GM21447 (cell line): ENCODE data around the gene EXOC1.
"Not testable (repeated sequence)": the region's sequence is repeated elsewhere in the genome, so short reads cannot be mapped to it uniquely, and the experiment has no call there.

Experiments
- ATAC-seq: cut with Tn5 transposase; IDR thresholded peaks from one replicate; pipeline ENCODE4 v1.9.1; 2021; ENCODE audit not compliant: unreplicated experiment

EXOC1 gene

GRCh38 chr4:55906323-55906722, 52.9 kb downstream of the EXOC1 start:
- no peak for ATAC-seq

- ATAC-seq: no peak
Measured at GRCh38 chr4:55906989-55907388, 53.5 kb downstream of the EXOC1 start.

GRCh38 chr4:55907469-55907868, 54.0 kb downstream of the EXOC1 start:
- no peak for ATAC-seq

GRCh38 chr4:55910140-55910539, 56.7 kb downstream of the EXOC1 start:
- ATAC-seq: no peak

GRCh38 chr4:55912249-55912648, 58.8 kb downstream of the EXOC1 start:
- ATAC-seq: no peak

- ATAC-seq: no peak
Measured at GRCh38 chr4:55920571-55920970, 67.1 kb downstream of the EXOC1 start.

- ATAC-seq: no peak
Measured at GRCh38 chr4:55921093-55921492, 67.6 kb downstream of the EXOC1 start.

GRCh38 chr4:55925241-55925640, 71.8 kb downstream of the EXOC1 start:
- no peak for ATAC-seq

- peak; percentile 63 for ATAC-seq
Measured at GRCh38 chr4:55926610-55927009, 73.2 kb downstream of the EXOC1 start.

GRCh38 chr4:55927803-55928437, 74.5 kb downstream of the EXOC1 start:
- ATAC-seq: no peak

GRCh38 chr4:55928846-55929245, 75.4 kb downstream of the EXOC1 start:
- no peak for ATAC-seq

- no peak for ATAC-seq
Measured at GRCh38 chr4:55931043-55931442, 77.6 kb downstream of the EXOC1 start.

GRCh38 chr4:55931833-55932232, 78.4 kb downstream of the EXOC1 start:
- ATAC-seq: no peak

- ATAC-seq: no peak
Measured at GRCh38 chr4:55932511-55932910, 79.1 kb downstream of the EXOC1 start.

- ATAC-seq: no peak
Measured at GRCh38 chr4:55933611-55934010, 80.2 kb downstream of the EXOC1 start.

- ATAC-seq: not testable (repeated sequence)
Measured at GRCh38 chr4:55935907-55936306, 82.5 kb downstream of the EXOC1 start.

- no peak for ATAC-seq
Measured at GRCh38 chr4:55938481-55938880, 85.0 kb downstream of the EXOC1 start.

- no peak for ATAC-seq
Measured at GRCh38 chr4:55939421-55939820, 86.0 kb downstream of the EXOC1 start.

- ATAC-seq: no peak
Measured at GRCh38 chr4:55941881-55942396, 88.5 kb downstream of the EXOC1 start.

- peak; percentile 34 for ATAC-seq
Measured at GRCh38 chr4:55947254-55947882, 93.9 kb downstream of the EXOC1 start.

GRCh38 chr4:55947912-55948725, 94.7 kb downstream of the EXOC1 start:
- ATAC-seq: peak; percentile 13
